K562 (cell line): Measurements from ENCODE around the gene TGFBR2. TPM values are rescaled to one million over a fixed set of nuclear protein-coding genes. Genes with fewer than 3 reads are reported as not detected.

Source experiments
- ATAC-seq: fragments of 200-7000 bp; cut with Tn5 transposase; 3 replicates; pipeline ENCODE4 v1.9.1; 2020; ENCODE audit warnings: moderate library complexity
- BruUV-seq: library from RNA; stranded (reverse); fragments of 400-500 nt; replicated peaks from 2 replicates; lab custom pipeline; 2021; lab: Mats Ljungman, UMichigan
- CTCF ChIA-PET: fragments of 300-600 bp; formaldehyde crosslinking; extraction: SDS; loops from one replicate; lab custom pipeline; 2021; ENCODE audit warnings: low intra/inter-chr PET ratio; lab: Yijun Ruan, JAX
- POLR2A ChIA-PET: fragments of 300-600, 350-650 bp; sonication (Branson Sonifier 250); formaldehyde crosslinking; extraction: SDS; loops from one replicate; lab custom pipeline; 2021; ENCODE audit warnings: antibody characterized with exemption, inconsistent platforms; lab: Yijun Ruan, JAX
- DNase-seq, 4 experiments: peaks; one replicate each; pipeline versions ENCODE4 v3.0.0 to v3.0.0-alpha.2; 2011 to 2018; ENCODE audit warnings: low spot score in 3 of 4, mixed read lengths in 3 of 4; ENCODE audit errors: extremely low read depth in 1 of 4
- FAIRE-seq: peaks from 2 replicates; lab custom pipeline; 2011; peaks lifted over from hg19 to GRCh38; lab: Jason Lieb, UNC
- H2AFZ ChIP-seq: 2 replicates; pipeline ENCODE4 v1.6.0; 2011; ENCODE audit warnings: low read depth, low read length, control low read depth, inconsistent platforms
- H3K27ac ChIP-seq: fragments of 200-600 bp; 3 replicates; pipeline ENCODE4 v1.8.0; 2011; ENCODE audit warnings: low read depth, mild to moderate bottlenecking, control low read depth, inconsistent platforms, low read length, moderate library complexity, mixed read lengths; ENCODE audit errors: extremely low read depth
- H3K27me3 ChIP-seq, 2 experiments: fragments of 300-600 bp in 1 of 2; 2 replicates in 1 of 2; 3 replicates in 1 of 2; pipeline versions ENCODE4 v1.6.0 to v1.8.0; 2011; ENCODE audit warnings: inconsistent platforms in 2 of 2, low read length in 2 of 2, mild to moderate bottlenecking in 1 of 2, mixed read lengths in 1 of 2, moderate library complexity in 1 of 2; ENCODE audit not compliant: control insufficient read depth in 2 of 2, insufficient read depth in 2 of 2
- H3K36me3 ChIP-seq: fragments of 300-600 bp; 3 replicates; pipeline ENCODE4 v1.8.0; 2011; ENCODE audit warnings: mild to moderate bottlenecking, low read length, inconsistent platforms; ENCODE audit not compliant: control insufficient read depth, insufficient read depth
- H3K4me1 ChIP-seq, 2 experiments: fragments of 200-600 bp in 1 of 2; replicated peaks in 1 of 2; 2 replicates in 1 of 2; 3 replicates in 1 of 2; pipeline versions ENCODE4 v1.5.1 to v1.8.0; 2011; ENCODE audit warnings: inconsistent platforms in 2 of 2, low read length in 2 of 2, mild to moderate bottlenecking in 1 of 2, mixed read lengths in 1 of 2, moderate library complexity in 1 of 2; ENCODE audit not compliant: control insufficient read depth in 2 of 2, insufficient read depth in 2 of 2
- H3K4me2 ChIP-seq: 2 replicates; pipeline ENCODE4 v1.6.1; 2011; ENCODE audit warnings: low read length, control low read depth, inconsistent platforms, mixed read lengths; ENCODE audit not compliant: insufficient read depth
- H3K4me3 ChIP-seq: fragments of 200-600 bp; sonication (generic), shearing (Covaris generic); 2 replicates; pipeline ENCODE4 v1.5.1; 2016; ENCODE audit warnings: control low read depth, inconsistent platforms
- H3K79me2 ChIP-seq: fragments of 200-600 bp; 3 replicates; pipeline ENCODE4 v1.8.0; 2011; ENCODE audit warnings: low read length, inconsistent platforms; ENCODE audit not compliant: control insufficient read depth, insufficient read depth
- H3K9ac ChIP-seq, 2 experiments: 2 replicates each; pipeline versions ENCODE4 v1.6.0 to v1.6.1; 2011; ENCODE audit warnings: low read depth in 2 of 2, low read length in 2 of 2, control low read depth in 1 of 2, inconsistent platforms in 1 of 2, mild to moderate bottlenecking in 1 of 2, mixed read lengths in 1 of 2; ENCODE audit not compliant: insufficient read depth in 1 of 2
- H3K9me1 ChIP-seq: one replicate; pipeline ENCODE4 v1.6.0; 2011; ENCODE audit warnings: inconsistent platforms, mild to moderate bottlenecking, low read length, moderate library complexity; ENCODE audit not compliant: control insufficient read depth, insufficient read depth
- H3K9me3 ChIP-seq: replicated peaks from 2 replicates; pipeline ENCODE4 v1.5.1; 2011; ENCODE audit warnings: low read depth, low read length, inconsistent platforms; ENCODE audit not compliant: control insufficient read depth, insufficient read depth
- H4K20me1 ChIP-seq: replicated peaks from 2 replicates; pipeline ENCODE4 v1.6.1; 2011; ENCODE audit warnings: low read length, inconsistent platforms, mixed read lengths; ENCODE audit not compliant: control insufficient read depth, insufficient read depth
- CAMTA2 ChIP-seq: fragments of 250-450 bp; sonication (Bioruptor Pico); conservative IDR thresholded peaks from 2 replicates; pipeline ENCODE4 v1.5.1; 2022
- CBX2 ChIP-seq: fragments of 200-600 bp; sonication (generic); IDR thresholded peaks from one replicate; pipeline ENCODE4 v1.6.1; 2012; ENCODE audit warnings: mild to moderate bottlenecking, low read length, inconsistent platforms; ENCODE audit not compliant: insufficient read depth, poor library complexity, severe bottlenecking
- CHD4 ChIP-seq: fragments of 200-600 bp; sonication (generic); IDR thresholded peaks from 3 replicates; pipeline ENCODE4 v1.6.1; 2012; ENCODE audit warnings: low read depth, mild to moderate bottlenecking, mixed read lengths, low read length, inconsistent platforms; ENCODE audit not compliant: insufficient read depth, insufficient replicate concordance, poor library complexity, severe bottlenecking
- HMG20B ChIP-seq: fragments of 250-450 bp; sonication (Bioruptor Pico); IDR thresholded peaks from 2 replicates; pipeline ENCODE4 v1.5.0; 2021; ENCODE audit warnings: mild to moderate bottlenecking
- KDM5B ChIP-seq: fragments of 200-600 bp; sonication (generic); IDR thresholded peaks from 2 replicates; pipeline ENCODE4 v1.6.1; 2012; ENCODE audit warnings: low read depth, mild to moderate bottlenecking, moderate library complexity, low read length, control low read depth, inconsistent platforms; ENCODE audit not compliant: insufficient replicate concordance
- RFX1 ChIP-seq: fragments of 450-650 bp; IDR thresholded peaks from 2 replicates; pipeline ENCODE4 v1.6.1; 2016; ENCODE audit warnings: mild to moderate bottlenecking, moderate library complexity
- SP1 ChIP-seq: sonication (generic); formaldehyde crosslinking; IDR thresholded peaks from 2 replicates; pipeline ENCODE4 v1.8.1; 2022; ENCODE audit warnings: mild to moderate bottlenecking, missing genetic modification reagents
- ZKSCAN3 ChIP-seq: fragments of 250-450 bp; sonication (Bioruptor Pico); IDR thresholded peaks from 2 replicates; pipeline ENCODE4 v1.4.0; 2020
- ZNF143 ChIP-seq: sonication (generic); formaldehyde crosslinking; IDR thresholded peaks from 2 replicates; pipeline ENCODE4 v1.9.0; 2022; ENCODE audit warnings: mild to moderate bottlenecking, missing genetic modification reagents
- ZNF253 ChIP-seq: fragments of 250-450 bp; sonication (Bioruptor Pico); conservative IDR thresholded peaks from 2 replicates; pipeline ENCODE4 v1.6.1; 2021; ENCODE audit warnings: mild to moderate bottlenecking
- WGBS: fragments of 100-300 bp; shearing (Covaris generic); methylation state at CpG from one replicate; pipeline ENCODE4 v1.1.6; 2016; ENCODE audit warnings: low coverage, mixed read lengths; ENCODE audit not compliant: insufficient coverage; ENCODE audit errors: missing lambda C conversion rate; 5-methylcytosine and 5-hydroxymethylcytosine counted together
- in situ Hi-C: fragments of 300-500 bp; cut with MboI; formaldehyde crosslinking; loops from 4 replicates; pipeline ENCODE4 v1.15.0; 2018; ENCODE audit warnings: inconsistent platforms, mixed read lengths
- intact Hi-C: fragments of 100-400 bp; cut with micrococcal nuclease; formaldehyde crosslinking; loops from 2 replicates; pipeline ENCODE4 v1.14.2; 2022
- polyA plus RNA-seq, 8 experiments: library from polyadenylated mRNA; depleted of rRNA in 4 of 8; stranded (reverse) in 5 of 8; unstranded in 3 of 8; fragments of >200 nt; fragmentation: Nextera tagmentation in 2 of 8; fragmentation: Illumina TruSeq in 1 of 8; extraction: Ambion mirVana in 2 of 8; extraction: Trizol in 1 of 8; gene quantifications; 2 replicates each; pipeline versions ENCODE4 v1.2.1 to v1.2.3, GENCODE V29; 2011 to 2014; ENCODE audit warnings: inconsistent platforms in 1 of 8, missing spikeins in 1 of 8
- total RNA-seq, 7 experiments: library from RNA; depleted of rRNA in 6 of 7; stranded (reverse); fragments of >200 nt in 6 of 7; fragmentation: Illumina TruSeq in 2 of 7; extraction: Trizol in 2 of 7; gene quantifications; 2 replicates each; pipeline versions ENCODE4 v1.2.1 to v1.2.3, GENCODE V29; 2011 to 2021; ENCODE audit warnings: low replicate concordance in 1 of 7
- TF ChIP-seq, protein P1 (sequence below), 2 experiments: fragments of 450-650 bp; IDR thresholded peaks; 2 replicates each; pipeline ENCODE4 v1.6.1; 2018; ENCODE audit warnings: mild to moderate bottlenecking in 2 of 2, low read depth in 1 of 2; ENCODE audit not compliant: partially characterized antibody in 2 of 2
- TF ChIP-seq, protein P2 (sequence below): fragments of 250-450 bp; sonication (Bioruptor Pico); IDR thresholded peaks from 2 replicates; pipeline ENCODE4 v1.4.0; 2020; ENCODE audit warnings: mild to moderate bottlenecking, moderate library complexity, borderline replicate concordance

The TGFBR2 gene
- total and polyA plus RNA-seq, 9 of the 15 experiments (the other 6 are each of a cell fraction or from before 2014, with no cell fraction given) = 0.11 to 0.84 (median 0.24) TPM

- TF ChIP-seq CAMTA2 (CRISPR knock-in tag) (no peak), HMG20B (CRISPR knock-in tag) (no peak), CBX2 (no peak), CHD4 (no peak), RFX1 (no peak), SP1 (CRISPR knock-in tag) (no peak)
Measured at GRCh38 chr3:30663533-30664241, 57.3 kb downstream of the TGFBR2 start (continued).

DNA sequence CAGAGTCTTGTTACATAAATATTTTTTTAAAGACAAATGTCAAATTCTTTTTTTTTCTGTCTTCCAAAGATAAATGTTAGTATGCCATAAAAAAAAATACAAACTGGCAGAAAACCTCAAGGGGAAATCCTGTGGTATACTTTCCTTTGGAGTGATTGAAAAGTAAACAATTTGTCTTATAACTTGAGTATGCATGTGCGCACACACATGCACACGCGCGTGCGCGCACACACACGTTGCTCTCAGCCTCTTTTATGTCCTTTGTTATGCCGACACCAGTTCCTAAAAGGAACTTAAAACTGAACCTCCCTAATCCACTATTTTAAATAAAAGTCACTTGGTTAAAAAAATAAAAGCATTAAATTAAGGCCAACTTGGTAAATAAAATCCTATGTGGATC lies 58.1 kb downstream of the TGFBR2 start:
- Histone ChIP-seq H3K4me1 (no peaks in the 10 kb centered on the region), H3K4me3 (no peak overlapping the region), H3K27ac (no peak overlapping the region), H3K9ac (no peak overlapping the region), H3K36me3 (no peaks in the 10 kb centered on the region), H2AFZ (no peak overlapping the region), H3K4me2 (no peak overlapping the region), H4K20me1 (no peaks in the 10 kb centered on the region), H3K27me3 (no peaks in the 10 kb centered on the region), H3K79me2 (no peaks in the 10 kb centered on the region), H3K9me3 (no peaks in the 10 kb centered on the region), H3K9me1 (no peaks in the 10 kb centered on the region)
- 26% methylated on average over 8 of the region's 8 CpGs for WGBS
- ChIA-PET POLR2A (interaction anchor here (0.6 kb wide), 1 partner anchor 15 kb away, joined by 4 read pairs; no protein-coding TSS in a partner anchor), CTCF (no interaction called here)
- no TSS peak for BruUV-seq
- FAIRE-seq (no peak), ATAC-seq (no peak), DNase-seq (no peak)
- intact Hi-C loops (no loop called here), in situ Hi-C loops (no loop called here)
- TF ChIP-seq ZNF143 = no peak
- TF ChIP-seq KDM5B = no peak
- TF ChIP-seq ZKSCAN3 (CRISPR knock-in tag) = no peak
- TF ChIP-seq, protein P1, sequence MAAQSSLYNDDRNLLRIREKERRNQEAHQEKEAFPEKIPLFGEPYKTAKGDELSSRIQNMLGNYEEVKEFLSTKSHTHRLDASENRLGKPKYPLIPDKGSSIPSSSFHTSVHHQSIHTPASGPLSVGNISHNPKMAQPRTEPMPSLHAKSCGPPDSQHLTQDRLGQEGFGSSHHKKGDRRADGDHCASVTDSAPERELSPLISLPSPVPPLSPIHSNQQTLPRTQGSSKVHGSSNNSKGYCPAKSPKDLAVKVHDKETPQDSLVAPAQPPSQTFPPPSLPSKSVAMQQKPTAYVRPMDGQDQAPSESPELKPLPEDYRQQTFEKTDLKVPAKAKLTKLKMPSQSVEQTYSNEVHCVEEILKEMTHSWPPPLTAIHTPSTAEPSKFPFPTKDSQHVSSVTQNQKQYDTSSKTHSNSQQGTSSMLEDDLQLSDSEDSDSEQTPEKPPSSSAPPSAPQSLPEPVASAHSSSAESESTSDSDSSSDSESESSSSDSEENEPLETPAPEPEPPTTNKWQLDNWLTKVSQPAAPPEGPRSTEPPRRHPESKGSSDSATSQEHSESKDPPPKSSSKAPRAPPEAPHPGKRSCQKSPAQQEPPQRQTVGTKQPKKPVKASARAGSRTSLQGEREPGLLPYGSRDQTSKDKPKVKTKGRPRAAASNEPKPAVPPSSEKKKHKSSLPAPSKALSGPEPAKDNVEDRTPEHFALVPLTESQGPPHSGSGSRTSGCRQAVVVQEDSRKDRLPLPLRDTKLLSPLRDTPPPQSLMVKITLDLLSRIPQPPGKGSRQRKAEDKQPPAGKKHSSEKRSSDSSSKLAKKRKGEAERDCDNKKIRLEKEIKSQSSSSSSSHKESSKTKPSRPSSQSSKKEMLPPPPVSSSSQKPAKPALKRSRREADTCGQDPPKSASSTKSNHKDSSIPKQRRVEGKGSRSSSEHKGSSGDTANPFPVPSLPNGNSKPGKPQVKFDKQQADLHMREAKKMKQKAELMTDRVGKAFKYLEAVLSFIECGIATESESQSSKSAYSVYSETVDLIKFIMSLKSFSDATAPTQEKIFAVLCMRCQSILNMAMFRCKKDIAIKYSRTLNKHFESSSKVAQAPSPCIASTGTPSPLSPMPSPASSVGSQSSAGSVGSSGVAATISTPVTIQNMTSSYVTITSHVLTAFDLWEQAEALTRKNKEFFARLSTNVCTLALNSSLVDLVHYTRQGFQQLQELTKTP (IDR thresholded peaks at IDR 0.05; ENCODE audit: low read depth in 1 of 2, partially characterized antibody in 2 of 2) = no peak
- no peak for TF ChIP-seq ZNF253
- TF ChIP-seq, protein P2, sequence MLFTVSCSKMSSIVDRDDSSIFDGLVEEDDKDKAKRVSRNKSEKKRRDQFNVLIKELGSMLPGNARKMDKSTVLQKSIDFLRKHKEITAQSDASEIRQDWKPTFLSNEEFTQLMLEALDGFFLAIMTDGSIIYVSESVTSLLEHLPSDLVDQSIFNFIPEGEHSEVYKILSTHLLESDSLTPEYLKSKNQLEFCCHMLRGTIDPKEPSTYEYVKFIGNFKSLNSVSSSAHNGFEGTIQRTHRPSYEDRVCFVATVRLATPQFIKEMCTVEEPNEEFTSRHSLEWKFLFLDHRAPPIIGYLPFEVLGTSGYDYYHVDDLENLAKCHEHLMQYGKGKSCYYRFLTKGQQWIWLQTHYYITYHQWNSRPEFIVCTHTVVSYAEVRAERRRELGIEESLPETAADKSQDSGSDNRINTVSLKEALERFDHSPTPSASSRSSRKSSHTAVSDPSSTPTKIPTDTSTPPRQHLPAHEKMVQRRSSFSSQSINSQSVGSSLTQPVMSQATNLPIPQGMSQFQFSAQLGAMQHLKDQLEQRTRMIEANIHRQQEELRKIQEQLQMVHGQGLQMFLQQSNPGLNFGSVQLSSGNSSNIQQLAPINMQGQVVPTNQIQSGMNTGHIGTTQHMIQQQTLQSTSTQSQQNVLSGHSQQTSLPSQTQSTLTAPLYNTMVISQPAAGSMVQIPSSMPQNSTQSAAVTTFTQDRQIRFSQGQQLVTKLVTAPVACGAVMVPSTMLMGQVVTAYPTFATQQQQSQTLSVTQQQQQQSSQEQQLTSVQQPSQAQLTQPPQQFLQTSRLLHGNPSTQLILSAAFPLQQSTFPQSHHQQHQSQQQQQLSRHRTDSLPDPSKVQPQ (CRISPR knock-in tag) = no peak
